ENCODE measurements around the gene RAD51B. TPM values are rescaled to one million over a fixed set of nuclear protein-coding genes. Genes with fewer than 3 reads are reported as not detected.

Gene RAD51B
- total RNA-seq, 1 experiment from 2014 or later = 14.2 TPM

GRCh38 chr14:68571928-68572525 is 752.4 kb downstream of the RAD51B start (continued):
- TF ChIP-seq AR (CRISPR knock-in tag; IDR thresholded peaks at IDR 0.05) (no peak), HMGA2 (CRISPR knock-in tag; IDR thresholded peaks at IDR 0.05) (no peak)

GRCh38 chr14:68573126-68573525 is 753.5 kb downstream of the RAD51B start:
- no peak for ATAC-seq
- POLR2A ChIA-PET = no interaction called here
- H3K27ac Mint-ChIP-seq = no peak overlapping the region

More at GRCh38 chr14:68573126-68573525, 753.5 kb downstream of the RAD51B start:
- Mint-ChIP-seq H3K27me3 (ENCODE audit: low read depth) (no peaks in the 10 kb centered on the region), H3K36me3 (peaks cover 2% of the 10 kb centered on the region), H3K4me3 (no peak overlapping the region), H3K9me3 (peaks cover 13% of the 10 kb centered on the region), H3K4me1 (peaks cover 6% of the 10 kb centered on the region)
- CTCF ChIA-PET = no interaction called here
- no peak for DNase-seq (ENCODE audit: low spot score)
- no peak for TF ChIP-seq HMGXB4 (CRISPR knock-in tag; IDR thresholded peaks at IDR 0.05)
- TF ChIP-seq MAX (CRISPR knock-in tag; IDR thresholded peaks at IDR 0.05) = no peak
- no peak for TF ChIP-seq E2F1 (CRISPR knock-in tag; IDR thresholded peaks at IDR 0.05)
- TF ChIP-seq TCF7 (CRISPR knock-in tag; IDR thresholded peaks at IDR 0.05; ENCODE audit: low read depth) = no peak
- no peak for TF ChIP-seq ATF2 (CRISPR knock-in tag; IDR thresholded peaks at IDR 0.05; ENCODE audit: borderline replicate concordance, low read depth)
- TF ChIP-seq GTF2I (CRISPR knock-in tag; conservative IDR thresholded peaks at IDR 0.05) = no peak
- TF ChIP-seq ZSCAN18 (CRISPR knock-in tag; IDR thresholded peaks at IDR 0.05) = no peak
